Transverse colon (tissue), 4 donors: ENCODE measurements around the gene CHCHD3. TPM values are rescaled to one million over a fixed set of nuclear protein-coding genes. Genes with fewer than 3 reads are reported as not detected.

Experiments used
- DNase-seq: peaks from one replicate; pipeline ENCODE4 v3.0.0-alpha.2; 2019
- H3K27ac ChIP-seq, 4 donors: fragments of 200-600 bp; sonication (generic); 2 replicates each; pipeline ENCODE4 v1.5.1; 2016 to 2018; ENCODE audit warnings: inconsistent platforms in 4 of 4
- H3K27me3 ChIP-seq: fragments of 200-600 bp; sonication (generic); 2 replicates; pipeline ENCODE4 v1.5.1; 2017; ENCODE audit warnings: inconsistent platforms
- H3K36me3 ChIP-seq, 4 donors: fragments of 200-600 bp; sonication (generic); 2 replicates each; pipeline ENCODE4 v1.5.1; 2017 to 2019; ENCODE audit warnings: inconsistent platforms in 4 of 4
- H3K4me1 ChIP-seq, 4 donors: fragments of 200-600 bp; sonication (generic); 2 replicates each; pipeline ENCODE4 v1.5.1; 2017 to 2020; ENCODE audit warnings: inconsistent platforms in 4 of 4
- H3K4me3 ChIP-seq, 4 donors: fragments of 200-600 bp; sonication (generic); 1 replicate in 1 of 4; 2 replicates in 3 of 4; pipeline versions ENCODE4 v1.5.1 to v1.6.1; 2017 to 2019; ENCODE audit warnings: inconsistent platforms in 4 of 4
- H3K9me3 ChIP-seq, 2 donors: fragments of 200-600 bp; sonication (generic); 2 replicates each; pipeline ENCODE4 v1.5.1; 2017 to 2019; ENCODE audit warnings: inconsistent platforms in 2 of 2
- CTCF ChIP-seq, 5 experiments: fragments of 200-600 bp in 3 of 5; fragments of 450-650 bp in 2 of 5; sonication (generic) in 3 of 5; IDR thresholded peaks; 1 replicate in 2 of 5; 2 replicates in 3 of 5; pipeline ENCODE4 v1.5.1; 2016 to 2017; ENCODE audit warnings: antibody characterized with exemption in 5 of 5, inconsistent platforms in 3 of 5, mild to moderate bottlenecking in 2 of 5, moderate library complexity in 1 of 5
- EP300 ChIP-seq: sonication (generic); formaldehyde crosslinking; IDR thresholded peaks from one replicate; pipeline ENCODE4 v1.6.1; 2017; ENCODE audit warnings: antibody characterized with exemption, low read depth
- POLR2A ChIP-seq: fragments of 450-650 bp; IDR thresholded peaks from one replicate; pipeline ENCODE4 v1.6.1; 2016; ENCODE audit warnings: antibody characterized with exemption, mild to moderate bottlenecking, moderate library complexity
- POLR2AphosphoS5 ChIP-seq, 3 donors: sonication (generic); formaldehyde crosslinking; IDR thresholded peaks; one replicate each; pipeline ENCODE4 v1.6.1; 2016; ENCODE audit warnings: antibody characterized with exemption in 3 of 3
- WGBS, 2 donors: methylation state at CpG; one replicate each; pipeline ENCODE4 v1.1.5; 2018; ENCODE audit warnings: low coverage in 1 of 2; 5-methylcytosine and 5-hydroxymethylcytosine counted together
- in situ Hi-C, 4 donors: fragments of 200-750 bp; cut with MboI; loops; one replicate each; pipeline versions ENCODE4 v1.15.0 to v1.15.1; 2017; ENCODE audit warnings: low sequenced_read_pairs in 3 of 4, low pct_ligation_motif_present in 1 of 4, low pct_unique_long_range_greater_than_20kb in 1 of 4
- intact Hi-C: fragments of 100-400 bp; cut with DNase I; formaldehyde crosslinking; loops from one replicate; pipeline ENCODE4 v1.15.1; 2023; ENCODE audit warnings: low total_unique reads
- total RNA-seq, 4 donors: library from RNA; depleted of rRNA; stranded (reverse); fragments of >200 nt; gene quantifications; one replicate each; pipeline ENCODE4 v1.1.0, GENCODE V29; 2016

Gene CHCHD3
- total RNA-seq, 4 donors from 2014 or later = 49.4 to 78.1 (median 52.9) TPM

DNA sequence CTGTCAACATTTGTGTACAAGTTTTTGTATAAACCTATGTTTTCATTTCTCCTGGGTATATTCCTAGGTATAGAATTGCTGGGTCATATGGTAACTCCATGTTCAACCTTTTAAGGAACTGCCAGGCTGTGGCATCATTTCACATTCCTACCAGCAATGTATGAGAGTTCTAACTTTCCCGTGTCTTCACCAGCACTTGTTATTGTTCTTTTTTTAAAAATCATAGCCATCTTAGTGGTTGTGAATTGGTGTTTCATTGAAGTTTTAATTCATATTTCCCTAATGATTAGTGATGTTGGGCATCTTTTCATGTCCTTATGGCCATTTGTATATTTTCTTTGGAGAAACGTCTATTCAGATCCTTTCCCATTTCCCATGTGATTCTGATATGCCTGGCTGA, 312.6 kb downstream of the CHCHD3 start:
- no peaks in the 10 kb centered on the region for H3K36me3 ChIP-seq
- H3K4me3 ChIP-seq = no peak overlapping the region
- intact Hi-C loops = no loop called here
- peaks cover 0 to 4% of the 10 kb centered on the region in 2 donors for H3K9me3 ChIP-seq
- in situ Hi-C loops = no loop called here
- TF ChIP-seq CTCF (IDR thresholded peaks at IDR 0.05) (no peak), POLR2A (no peak), POLR2AphosphoS5 (IDR thresholded peaks at IDR 0.05) (no peak), EP300 (no peak)
- no peaks in the 10 kb centered on the region for H3K27me3 ChIP-seq
- DNase-seq = no peak
- H3K27ac ChIP-seq = no peak overlapping the region
- 82 to 83% methylated on average over 2 of the region's 2 CpGs for whole genome bisulfite sequencing, 2 donors
- no peaks in the 10 kb centered on the region for H3K4me1 ChIP-seq

- H3K27me3 ChIP-seq = no peaks in the 10 kb centered on the region
- in situ Hi-C loops (no loop called here), intact Hi-C loops (no loop called here)
- H3K9me3 ChIP-seq = peaks cover 0 to 4% of the 10 kb centered on the region in 2 donors
- WGBS, 2 donors = 65 to 79% methylated on average over 2 to 3 of the region's 3 CpGs
- no peaks in the 10 kb centered on the region for H3K36me3 ChIP-seq
- TF ChIP-seq EP300 = no peak
- no peak for TF ChIP-seq POLR2AphosphoS5 (IDR thresholded peaks at IDR 0.05)
- no peak for TF ChIP-seq POLR2A
- TF ChIP-seq CTCF (IDR thresholded peaks at IDR 0.05) = no peak
- H3K4me3 ChIP-seq = no peak overlapping the region
- DNase-seq = no peak
- H3K27ac ChIP-seq = no peak overlapping the region
- H3K4me1 ChIP-seq = no peaks in the 10 kb centered on the region
These were observed 313.8 kb downstream of the CHCHD3 start for GRCh38 chr7:132768099-132768498.

- no peaks in the 10 kb centered on the region for H3K27me3 ChIP-seq
- intact Hi-C loops = no loop called here
- in situ Hi-C loops = no loop called here
- WGBS, 2 donors = 86 to 89% methylated on average over 2 to 5 of the region's 5 CpGs
- TF ChIP-seq EP300 = no peak
- no peak for TF ChIP-seq CTCF (IDR thresholded peaks at IDR 0.05)
- no peak for TF ChIP-seq POLR2A
- no peak overlapping the region for H3K4me3 ChIP-seq
- DNase-seq = no peak
- no peak overlapping the region for H3K27ac ChIP-seq
- no peaks in the 10 kb centered on the region for H3K36me3 ChIP-seq
- no peaks in the 10 kb centered on the region for H3K4me1 ChIP-seq
- peaks cover 0 to 4% of the 10 kb centered on the region in 2 donors for H3K9me3 ChIP-seq
These were observed 314.5 kb downstream of the CHCHD3 start for GRCh38 chr7:132767378-132767777.

DNA sequence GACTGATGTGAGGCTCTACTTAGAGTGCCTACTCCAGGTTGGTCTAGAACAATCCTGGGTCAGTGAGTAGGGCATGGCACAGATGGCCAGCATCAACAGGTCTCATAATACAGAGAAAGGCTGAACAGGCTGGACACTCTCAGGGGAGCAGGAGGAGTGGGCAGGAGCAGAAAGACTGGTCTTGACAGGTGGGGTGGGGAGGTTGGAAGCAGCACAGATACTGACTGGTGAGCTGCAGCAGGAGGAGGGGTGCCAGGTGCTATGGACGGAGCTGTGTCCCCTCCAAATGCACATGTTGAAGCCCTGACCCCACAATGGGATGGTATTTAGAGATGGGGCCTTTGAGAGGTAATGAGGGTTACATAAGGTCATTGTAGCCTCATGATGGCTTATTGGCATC, 315.2 kb downstream of the CHCHD3 start:
- in situ Hi-C loops = no loop called here
- intact Hi-C loops = no loop called here
- TF ChIP-seq POLR2AphosphoS5 (IDR thresholded peaks at IDR 0.05) (no peak), CTCF (IDR thresholded peaks at IDR 0.05) (no peak), EP300 (no peak)
- Histone ChIP-seq H3K27ac (no peak overlapping the region), H3K4me1 (no peaks in the 10 kb centered on the region), H3K9me3 (peaks cover 0 to 4% of the 10 kb centered on the region in 2 donors), H3K36me3 (no peaks in the 10 kb centered on the region), H3K4me3 (no peak overlapping the region), H3K27me3 (no peaks in the 10 kb centered on the region)
- WGBS, 2 donors = 68% methylated on average over 1 of the region's 1 CpG; no CpG with 5 or more reads in 1 of the 2 donors
- no peak for DNase-seq
